Spinal cord (tissue), 10 donors: ENCODE measurements around the gene CD109. TPM values are rescaled to one million over a fixed set of nuclear protein-coding genes. Genes with fewer than 3 reads are reported as not detected.
"Not testable (repeated sequence)": the region's sequence is repeated elsewhere in the genome, so short reads cannot be mapped to it uniquely, and the experiment has no call there.

Experiments used
- DNase-seq, 6 donors: peaks; one replicate each; pipeline versions ENCODE4 v3.0.0 to v3.0.0-alpha.2; 2013 to 2015; ENCODE audit warnings: low spot score in 6 of 6, low read depth in 4 of 6
- H3K27ac ChIP-seq: one replicate; pipeline ENCODE4 v1.5.1; 2013; ENCODE audit warnings: low read depth, low read length, control low read depth
- H3K27me3 ChIP-seq: one replicate; pipeline ENCODE4 v1.6.1; 2013; ENCODE audit warnings: low read length; ENCODE audit not compliant: control insufficient read depth, insufficient read depth
- H3K36me3 ChIP-seq: one replicate; pipeline ENCODE4 v1.6.1; 2013; ENCODE audit warnings: low read length; ENCODE audit not compliant: control insufficient read depth, insufficient read depth
- H3K4me1 ChIP-seq: one replicate; pipeline ENCODE4 v1.6.1; 2013; ENCODE audit warnings: low read length; ENCODE audit not compliant: control insufficient read depth, insufficient read depth
- H3K4me3 ChIP-seq: one replicate; pipeline ENCODE4 v1.5.1; 2013; ENCODE audit warnings: low read depth, low read length, control low read depth
- H3K9me3 ChIP-seq: one replicate; pipeline ENCODE4 v1.6.1; 2013; ENCODE audit warnings: low read length; ENCODE audit not compliant: control insufficient read depth, insufficient read depth
- WGBS: methylation state at CpG from one replicate; pipeline ENCODE4 v1.1.5; 2013; ENCODE audit warnings: missing lambda C conversion rate; ENCODE audit not compliant: insufficient coverage; 5-methylcytosine and 5-hydroxymethylcytosine counted together
- polyA plus RNA-seq, 2 donors: library from polyadenylated mRNA; unstranded; fragments of 120-200 nt; gene quantifications; one replicate each; pipeline ENCODE4 v1.2.1, GENCODE V29; 2013; ENCODE audit not compliant: insufficient read length in 2 of 2
- total RNA-seq, 2 donors: library from RNA; depleted of rRNA in 1 of 2; stranded (reverse); fragments of 120-200 nt in 1 of 2; fragments of >200 nt in 1 of 2; gene quantifications; one replicate each; pipeline versions ENCODE4 v1.2.3 to v1.2.4, GENCODE V29; 2013 to 2014
- donor health status: healthy.

Gene CD109
- total and polyA plus RNA-seq, 4 donors, result 4.1 to 14.7 (median 8.9) TPM

- Histone ChIP-seq H3K4me1 (no peaks in the 10 kb centered on the region), H3K27ac (no peak overlapping the region), H3K9me3 (peaks cover 2% of the 10 kb centered on the region), H3K27me3 (no peaks in the 10 kb centered on the region), H3K36me3 (no peaks in the 10 kb centered on the region), H3K4me3 (no peak overlapping the region)
- DNase-seq, result no peak
- 60% methylated on average over 5 of the region's 5 CpGs for WGBS
Observed at GRCh38 chr6:73680289-73680918, 15.6 kb upstream of the CD109 start.

GRCh38 chr6:73683574-73683973 is 12.4 kb upstream of the CD109 start:
- not testable (repeated sequence) for H3K9me3 ChIP-seq, DNase-seq, H3K4me1 ChIP-seq, H3K27me3 ChIP-seq, H3K36me3 ChIP-seq, H3K4me3 ChIP-seq, H3K27ac ChIP-seq
- WGBS, result no CpG with 5 or more reads among the region's 2 CpGs

- DNase-seq, result no peak
- H3K4me3 ChIP-seq, result no peak overlapping the region
- no peak overlapping the region for H3K27ac ChIP-seq
- peaks cover 2% of the 10 kb centered on the region for H3K9me3 ChIP-seq
- WGBS, result 71% methylated on average over 1 of the region's 1 CpG
- no peaks in the 10 kb centered on the region for H3K27me3 ChIP-seq
- H3K36me3 ChIP-seq, result no peaks in the 10 kb centered on the region
- no peaks in the 10 kb centered on the region for H3K4me1 ChIP-seq
Observed at GRCh38 chr6:73688351-73688750, 7.7 kb upstream of the CD109 start.

- Histone ChIP-seq H3K4me3 (no peak overlapping the region), H3K9me3 (no peaks in the 10 kb centered on the region), H3K27ac (no peak overlapping the region), H3K36me3 (no peaks in the 10 kb centered on the region), H3K4me1 (peaks cover 3% of the 10 kb centered on the region), H3K27me3 (no peaks in the 10 kb centered on the region)
- WGBS, result no CpG with 5 or more reads among the region's 5 CpGs
- DNase-seq, result no peak
Observed at GRCh38 chr6:73690056-73690455, 5.9 kb upstream of the CD109 start.

GRCh38 chr6:73691512-73691911 is 4.5 kb upstream of the CD109 start:
- no peak overlapping the region for H3K4me3 ChIP-seq
- no peak for DNase-seq
- H3K9me3 ChIP-seq, result no peaks in the 10 kb centered on the region
- no peaks in the 10 kb centered on the region for H3K36me3 ChIP-seq
- peaks cover 12% of the 10 kb centered on the region for H3K4me1 ChIP-seq
- no peak overlapping the region for H3K27ac ChIP-seq
- H3K27me3 ChIP-seq, result no peaks in the 10 kb centered on the region

- peak; percentile 8 to 67 (median 35) for DNase-seq
- WGBS, result 20% methylated on average over 2 of the region's 5 CpGs
- Histone ChIP-seq H3K4me3 (no peak overlapping the region), H3K4me1 (peaks cover 14% of the 10 kb centered on the region), H3K27ac (peak overlapping the region; percentile 86), H3K9me3 (no peaks in the 10 kb centered on the region), H3K36me3 (no peaks in the 10 kb centered on the region), H3K27me3 (no peaks in the 10 kb centered on the region)
Observed at GRCh38 chr6:73694711-73695411, 1.1 kb upstream of the CD109 start.

- DNase-seq, result no peak
- H3K4me1 ChIP-seq, result peaks cover 14% of the 10 kb centered on the region
- no peaks in the 10 kb centered on the region for H3K36me3 ChIP-seq
- 67% methylated on average over 5 of the region's 10 CpGs for WGBS
- no peak overlapping the region for H3K4me3 ChIP-seq
- no peaks in the 10 kb centered on the region for H3K27me3 ChIP-seq
- H3K27ac ChIP-seq, result peak overlapping the region; percentile 86
- no peaks in the 10 kb centered on the region for H3K9me3 ChIP-seq
Observed at GRCh38 chr6:73696966-73697655, 1.1 kb downstream of the CD109 start.

- no peaks in the 10 kb centered on the region for H3K9me3 ChIP-seq
- H3K27ac ChIP-seq, result peak overlapping the region; percentile 10
- H3K4me3 ChIP-seq, result no peak overlapping the region
- DNase-seq, result no peak
- peaks cover 12% of the 10 kb centered on the region for H3K4me1 ChIP-seq
- H3K27me3 ChIP-seq, result no peaks in the 10 kb centered on the region
- 39% methylated on average over 2 of the region's 4 CpGs for WGBS
- no peaks in the 10 kb centered on the region for H3K36me3 ChIP-seq
Observed at GRCh38 chr6:73699676-73700459, 3.9 kb downstream of the CD109 start.

- H3K27me3 ChIP-seq, result no peaks in the 10 kb centered on the region
- no peaks in the 10 kb centered on the region for H3K4me1 ChIP-seq
- no CpG with 5 or more reads among the region's 2 CpGs for WGBS
- H3K4me3 ChIP-seq, result no peak overlapping the region
- DNase-seq, result no peak
- H3K27ac ChIP-seq, result no peak overlapping the region
- no peaks in the 10 kb centered on the region for H3K9me3 ChIP-seq
- no peaks in the 10 kb centered on the region for H3K36me3 ChIP-seq
Observed at GRCh38 chr6:73702444-73702843, 6.4 kb downstream of the CD109 start.
